NT2/D1 (cell line): ENCODE measurements around the gene PARD6A.

Experiments
- SUZ12 ChIP-seq: IDR thresholded peaks from 2 replicates; pipeline ENCODE4 v1.6.1; 2011; ENCODE audit not compliant: insufficient read length, insufficient read depth; ENCODE audit errors: extremely low read depth
- ZNF274 ChIP-seq: IDR thresholded peaks from 2 replicates; pipeline ENCODE4 v1.6.1; 2011; ENCODE audit warnings: mild to moderate bottlenecking, low read depth, low read length

DNA sequence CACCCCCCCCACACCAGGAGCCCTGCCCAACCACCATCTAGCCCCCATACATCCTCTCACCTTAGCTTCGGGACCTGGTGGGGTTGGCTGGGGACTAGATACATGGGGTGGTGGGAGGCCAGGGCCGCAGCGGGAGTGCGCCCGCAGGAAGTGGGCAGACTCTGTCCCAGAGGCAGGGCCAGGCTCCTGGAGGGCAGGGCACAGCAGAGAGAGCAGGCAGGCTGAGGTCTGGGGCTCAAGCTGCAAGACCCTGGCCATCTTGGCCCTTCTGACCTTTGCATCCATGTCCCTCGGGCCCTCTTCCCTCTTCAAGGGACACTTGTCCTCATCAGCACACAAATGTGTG is 3.1 kb downstream of the PARD6A start:
- TF ChIP-seq SUZ12: no peak
- no peak for TF ChIP-seq ZNF274
